ENCODE measurements around the gene KLF12. TPM values are rescaled to one million over a fixed set of nuclear protein-coding genes. Genes with fewer than 3 reads are reported as not detected.

KLF12 gene
- total RNA-seq, 1 experiment from 2014 or later: 8.5 TPM

DNA sequence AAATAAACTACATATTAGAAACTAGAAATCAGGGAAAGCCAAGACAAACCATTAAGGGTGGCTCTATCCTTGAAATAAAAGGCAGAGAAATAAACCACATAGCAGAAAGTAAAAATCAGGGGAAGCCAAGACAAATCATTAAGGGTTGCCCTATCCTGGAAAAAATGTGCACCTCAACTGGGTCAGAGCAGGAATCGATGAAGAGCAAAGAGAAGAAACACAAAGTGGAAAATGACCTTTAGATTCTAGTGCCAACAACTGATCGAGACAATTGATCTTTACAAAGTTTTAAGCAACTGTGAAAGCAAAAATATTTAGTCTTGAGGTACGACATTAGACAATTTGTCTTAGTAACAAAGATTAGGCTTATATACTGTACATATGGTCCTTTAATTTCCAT, 26.6 kb downstream of the KLF12 start:
- Mint-ChIP-seq H3K4me1 (peaks cover 6% of the 10 kb centered on the region), H3K4me3 (no peak overlapping the region), H3K27ac (no peak overlapping the region), H3K27me3 (ENCODE audit: low read depth) (no peaks in the 10 kb centered on the region), H3K36me3 (0 out of 2 replicates have a peak, but pooled peaks cover 3% of the 10 kb centered on the region), H3K9me3 (peaks cover 7% of the 10 kb centered on the region)
- ChIA-PET CTCF (no interaction called here), POLR2A (no interaction called here)
- TF ChIP-seq ZNF121 (CRISPR knock-in tag; IDR thresholded peaks at IDR 0.05) (no peak), FOXK1 (CRISPR knock-in tag; IDR thresholded peaks at IDR 0.05) (no peak), ZNF263 (CRISPR knock-in tag; IDR thresholded peaks at IDR 0.05; ENCODE audit: low read depth) (no peak), JAZF1 (CRISPR knock-in tag; IDR thresholded peaks at IDR 0.05) (no peak), CREM (CRISPR knock-in tag; IDR thresholded peaks at IDR 0.05) (no peak), NR1H2 (CRISPR knock-in tag; IDR thresholded peaks at IDR 0.05) (no peak), TEAD1 (CRISPR knock-in tag; IDR thresholded peaks at IDR 0.05) (no peak)
- TF ChIP-seq, protein P1, sequence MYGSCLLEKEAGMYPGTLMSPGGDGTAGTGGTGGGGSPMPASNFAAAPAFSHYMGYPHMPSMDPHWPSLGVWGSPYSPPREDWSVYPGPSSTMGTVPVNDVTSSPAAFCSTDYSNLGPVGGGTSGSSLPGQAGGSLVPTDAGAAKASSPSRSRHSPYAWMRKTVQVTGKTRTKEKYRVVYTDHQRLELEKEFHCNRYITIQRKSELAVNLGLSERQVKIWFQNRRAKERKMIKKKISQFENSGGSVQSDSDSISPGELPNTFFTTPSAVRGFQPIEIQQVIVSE (CRISPR knock-in tag; IDR thresholded peaks at IDR 0.05; ENCODE audit: borderline replicate concordance): no peak
- TF ChIP-seq, protein P2, sequence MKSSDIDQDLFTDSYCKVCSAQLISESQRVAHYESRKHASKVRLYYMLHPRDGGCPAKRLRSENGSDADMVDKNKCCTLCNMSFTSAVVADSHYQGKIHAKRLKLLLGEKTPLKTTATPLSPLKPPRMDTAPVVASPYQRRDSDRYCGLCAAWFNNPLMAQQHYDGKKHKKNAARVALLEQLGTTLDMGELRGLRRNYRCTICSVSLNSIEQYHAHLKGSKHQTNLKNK (CRISPR knock-in tag; IDR thresholded peaks at IDR 0.05): no peak
- TF ChIP-seq, protein P3, sequence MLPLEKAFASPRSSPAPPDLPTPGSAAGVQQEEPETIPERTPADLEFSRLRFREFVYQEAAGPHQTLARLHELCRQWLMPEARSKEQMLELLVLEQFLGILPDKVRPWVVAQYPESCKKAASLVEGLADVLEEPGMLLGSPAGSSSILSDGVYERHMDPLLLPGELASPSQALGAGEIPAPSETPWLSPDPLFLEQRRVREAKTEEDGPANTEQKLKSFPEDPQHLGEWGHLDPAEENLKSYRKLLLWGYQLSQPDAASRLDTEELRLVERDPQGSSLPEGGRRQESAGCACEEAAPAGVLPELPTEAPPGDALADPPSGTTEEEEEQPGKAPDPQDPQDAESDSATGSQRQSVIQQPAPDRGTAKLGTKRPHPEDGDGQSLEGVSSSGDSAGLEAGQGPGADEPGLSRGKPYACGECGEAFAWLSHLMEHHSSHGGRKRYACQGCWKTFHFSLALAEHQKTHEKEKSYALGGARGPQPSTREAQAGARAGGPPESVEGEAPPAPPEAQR (CRISPR knock-in tag; IDR thresholded peaks at IDR 0.05): no peak
- TF ChIP-seq, protein P4, sequence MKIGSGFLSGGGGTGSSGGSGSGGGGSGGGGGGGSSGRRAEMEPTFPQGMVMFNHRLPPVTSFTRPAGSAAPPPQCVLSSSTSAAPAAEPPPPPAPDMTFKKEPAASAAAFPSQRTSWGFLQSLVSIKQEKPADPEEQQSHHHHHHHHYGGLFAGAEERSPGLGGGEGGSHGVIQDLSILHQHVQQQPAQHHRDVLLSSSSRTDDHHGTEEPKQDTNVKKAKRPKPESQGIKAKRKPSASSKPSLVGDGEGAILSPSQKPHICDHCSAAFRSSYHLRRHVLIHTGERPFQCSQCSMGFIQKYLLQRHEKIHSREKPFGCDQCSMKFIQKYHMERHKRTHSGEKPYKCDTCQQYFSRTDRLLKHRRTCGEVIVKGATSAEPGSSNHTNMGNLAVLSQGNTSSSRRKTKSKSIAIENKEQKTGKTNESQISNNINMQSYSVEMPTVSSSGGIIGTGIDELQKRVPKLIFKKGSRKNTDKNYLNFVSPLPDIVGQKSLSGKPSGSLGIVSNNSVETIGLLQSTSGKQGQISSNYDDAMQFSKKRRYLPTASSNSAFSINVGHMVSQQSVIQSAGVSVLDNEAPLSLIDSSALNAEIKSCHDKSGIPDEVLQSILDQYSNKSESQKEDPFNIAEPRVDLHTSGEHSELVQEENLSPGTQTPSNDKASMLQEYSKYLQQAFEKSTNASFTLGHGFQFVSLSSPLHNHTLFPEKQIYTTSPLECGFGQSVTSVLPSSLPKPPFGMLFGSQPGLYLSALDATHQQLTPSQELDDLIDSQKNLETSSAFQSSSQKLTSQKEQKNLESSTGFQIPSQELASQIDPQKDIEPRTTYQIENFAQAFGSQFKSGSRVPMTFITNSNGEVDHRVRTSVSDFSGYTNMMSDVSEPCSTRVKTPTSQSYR (CRISPR knock-in tag; IDR thresholded peaks at IDR 0.05): no peak
- TF ChIP-seq, protein P5, sequence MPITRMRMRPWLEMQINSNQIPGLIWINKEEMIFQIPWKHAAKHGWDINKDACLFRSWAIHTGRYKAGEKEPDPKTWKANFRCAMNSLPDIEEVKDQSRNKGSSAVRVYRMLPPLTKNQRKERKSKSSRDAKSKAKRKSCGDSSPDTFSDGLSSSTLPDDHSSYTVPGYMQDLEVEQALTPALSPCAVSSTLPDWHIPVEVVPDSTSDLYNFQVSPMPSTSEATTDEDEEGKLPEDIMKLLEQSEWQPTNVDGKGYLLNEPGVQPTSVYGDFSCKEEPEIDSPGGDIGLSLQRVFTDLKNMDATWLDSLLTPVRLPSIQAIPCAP (CRISPR knock-in tag; IDR thresholded peaks at IDR 0.05): no peak
- TF ChIP-seq, protein P6, sequence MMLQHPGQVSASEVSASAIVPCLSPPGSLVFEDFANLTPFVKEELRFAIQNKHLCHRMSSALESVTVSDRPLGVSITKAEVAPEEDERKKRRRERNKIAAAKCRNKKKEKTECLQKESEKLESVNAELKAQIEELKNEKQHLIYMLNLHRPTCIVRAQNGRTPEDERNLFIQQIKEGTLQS (CRISPR knock-in tag; conservative IDR thresholded peaks at IDR 0.05): no peak
- TF ChIP-seq, protein P7, sequence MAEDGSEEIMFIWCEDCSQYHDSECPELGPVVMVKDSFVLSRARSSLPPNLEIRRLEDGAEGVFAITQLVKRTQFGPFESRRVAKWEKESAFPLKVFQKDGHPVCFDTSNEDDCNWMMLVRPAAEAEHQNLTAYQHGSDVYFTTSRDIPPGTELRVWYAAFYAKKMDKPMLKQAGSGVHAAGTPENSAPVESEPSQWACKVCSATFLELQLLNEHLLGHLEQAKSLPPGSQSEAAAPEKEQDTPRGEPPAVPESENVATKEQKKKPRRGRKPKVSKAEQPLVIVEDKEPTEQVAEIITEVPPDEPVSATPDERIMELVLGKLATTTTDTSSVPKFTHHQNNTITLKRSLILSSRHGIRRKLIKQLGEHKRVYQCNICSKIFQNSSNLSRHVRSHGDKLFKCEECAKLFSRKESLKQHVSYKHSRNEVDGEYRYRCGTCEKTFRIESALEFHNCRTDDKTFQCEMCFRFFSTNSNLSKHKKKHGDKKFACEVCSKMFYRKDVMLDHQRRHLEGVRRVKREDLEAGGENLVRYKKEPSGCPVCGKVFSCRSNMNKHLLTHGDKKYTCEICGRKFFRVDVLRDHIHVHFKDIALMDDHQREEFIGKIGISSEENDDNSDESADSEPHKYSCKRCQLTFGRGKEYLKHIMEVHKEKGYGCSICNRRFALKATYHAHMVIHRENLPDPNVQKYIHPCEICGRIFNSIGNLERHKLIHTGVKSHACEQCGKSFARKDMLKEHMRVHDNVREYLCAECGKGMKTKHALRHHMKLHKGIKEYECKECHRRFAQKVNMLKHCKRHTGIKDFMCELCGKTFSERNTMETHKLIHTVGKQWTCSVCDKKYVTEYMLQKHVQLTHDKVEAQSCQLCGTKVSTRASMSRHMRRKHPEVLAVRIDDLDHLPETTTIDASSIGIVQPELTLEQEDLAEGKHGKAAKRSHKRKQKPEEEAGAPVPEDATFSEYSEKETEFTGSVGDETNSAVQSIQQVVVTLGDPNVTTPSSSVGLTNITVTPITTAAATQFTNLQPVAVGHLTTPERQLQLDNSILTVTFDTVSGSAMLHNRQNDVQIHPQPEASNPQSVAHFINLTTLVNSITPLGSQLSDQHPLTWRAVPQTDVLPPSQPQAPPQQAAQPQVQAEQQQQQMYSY (CRISPR knock-in tag; IDR thresholded peaks at IDR 0.05): no peak
- DNase-seq (ENCODE audit: low spot score) (no peak), ATAC-seq (no peak)

DNA sequence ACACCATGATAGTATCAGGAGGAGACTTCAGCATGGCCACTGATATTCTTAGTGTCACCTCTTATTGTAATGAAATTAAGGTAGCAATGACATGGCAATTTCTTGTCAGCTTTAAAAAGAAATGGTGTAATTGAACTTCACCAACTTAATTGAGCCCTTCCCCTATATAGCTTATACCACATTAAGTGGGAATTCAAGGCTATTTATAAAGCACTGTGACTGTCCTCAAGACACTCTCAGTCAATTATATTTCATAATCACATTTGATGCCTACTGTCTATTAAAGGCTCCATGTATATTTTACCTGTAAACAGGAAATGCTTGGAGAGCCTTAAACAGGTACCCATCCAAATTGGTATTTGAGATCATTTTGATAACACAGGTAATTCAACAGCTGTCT, 28.3 kb downstream of the KLF12 start:
- ATAC-seq: no peak
- H3K4me1 Mint-ChIP-seq: peaks cover 3% of the 10 kb centered on the region
- no peak overlapping the region for H3K4me3 Mint-ChIP-seq
- no peaks in the 10 kb centered on the region for H3K27me3 Mint-ChIP-seq (ENCODE audit: low read depth)
- ChIA-PET POLR2A (no interaction called here), CTCF (no interaction called here)
- DNase-seq (ENCODE audit: low spot score): no peak
- no peak overlapping the region for H3K27ac Mint-ChIP-seq
- H3K9me3 Mint-ChIP-seq: peaks cover 21% of the 10 kb centered on the region
- peaks cover 12% of the 10 kb centered on the region for H3K36me3 Mint-ChIP-seq
- TF ChIP-seq SMAD4 (CRISPR knock-in tag; IDR thresholded peaks at IDR 0.05): no peak
- TF ChIP-seq ETV6 (CRISPR knock-in tag; IDR thresholded peaks at IDR 0.05): no peak
- TF ChIP-seq, protein P8, sequence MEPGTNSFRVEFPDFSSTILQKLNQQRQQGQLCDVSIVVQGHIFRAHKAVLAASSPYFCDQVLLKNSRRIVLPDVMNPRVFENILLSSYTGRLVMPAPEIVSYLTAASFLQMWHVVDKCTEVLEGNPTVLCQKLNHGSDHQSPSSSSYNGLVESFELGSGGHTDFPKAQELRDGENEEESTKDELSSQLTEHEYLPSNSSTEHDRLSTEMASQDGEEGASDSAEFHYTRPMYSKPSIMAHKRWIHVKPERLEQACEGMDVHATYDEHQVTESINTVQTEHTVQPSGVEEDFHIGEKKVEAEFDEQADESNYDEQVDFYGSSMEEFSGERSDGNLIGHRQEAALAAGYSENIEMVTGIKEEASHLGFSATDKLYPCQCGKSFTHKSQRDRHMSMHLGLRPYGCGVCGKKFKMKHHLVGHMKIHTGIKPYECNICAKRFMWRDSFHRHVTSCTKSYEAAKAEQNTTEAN (CRISPR knock-in tag; IDR thresholded peaks at IDR 0.05): no peak
- TF ChIP-seq OVOL2 (CRISPR knock-in tag; IDR thresholded peaks at IDR 0.05; ENCODE audit: borderline replicate concordance): no peak
- TF ChIP-seq FOXJ3 (CRISPR knock-in tag; IDR thresholded peaks at IDR 0.05; ENCODE audit: borderline replicate concordance): no peak
- TF ChIP-seq HMGA2 (CRISPR knock-in tag; IDR thresholded peaks at IDR 0.05): no peak
- TF ChIP-seq NFATC4 (CRISPR knock-in tag; IDR thresholded peaks at IDR 0.05): no peak
- TF ChIP-seq, protein P3 (CRISPR knock-in tag; IDR thresholded peaks at IDR 0.05): no peak
- TF ChIP-seq SMAD3 (CRISPR knock-in tag; IDR thresholded peaks at IDR 0.05; ENCODE audit: borderline replicate concordance): no peak
- no peak for TF ChIP-seq ESRRA (CRISPR knock-in tag; IDR thresholded peaks at IDR 0.05; ENCODE audit: borderline replicate concordance)

Measured in WTC11 (cell line).